H1 (cell line): Measurements from ENCODE around the gene STARD7.
A peak's percentile ranks its signal among the peaks of the same experiment; 100 is the strongest.

ENCODE experiments used
- CEBPB ChIP-seq: IDR thresholded peaks from 2 replicates; pipeline ENCODE4 v1.6.1; 2012; ENCODE audit warnings: low read depth, low read length
- EP300 ChIP-seq, 2 experiments: IDR thresholded peaks; 1 replicate in 1 of 2; 2 replicates in 1 of 2; pipeline ENCODE4 v1.6.1; 2011 to 2012; ENCODE audit warnings: low read depth in 2 of 2, low read length in 2 of 2, mild to moderate bottlenecking in 2 of 2, borderline replicate concordance in 1 of 2, inconsistent platforms in 1 of 2, moderate library complexity in 1 of 2
- KDM5A ChIP-seq: fragments of 200-600 bp; IDR thresholded peaks from 2 replicates; pipeline ENCODE4 v1.7.1; 2012; ENCODE audit warnings: mild to moderate bottlenecking, low read length, inconsistent platforms, mixed read lengths
- NRF1 ChIP-seq: IDR thresholded peaks from 2 replicates; pipeline ENCODE4 v1.6.1; 2011; ENCODE audit warnings: mild to moderate bottlenecking, low read depth, low read length, improper control_type of control experiment
- POLR2A ChIP-seq, 2 experiments: IDR thresholded peaks; 1 replicate in 1 of 2; 2 replicates in 1 of 2; pipeline ENCODE4 v1.6.1; 2011; ENCODE audit warnings: low read depth in 2 of 2, low read length in 2 of 2, mild to moderate bottlenecking in 2 of 2; ENCODE audit errors: control extremely low read depth in 1 of 2
- POLR2AphosphoS5 ChIP-seq: IDR thresholded peaks from 2 replicates; pipeline ENCODE4 v1.6.1; 2011; ENCODE audit warnings: low read depth, low read length
- SP2 ChIP-seq: IDR thresholded peaks from 2 replicates; pipeline ENCODE4 v1.6.1; 2012; ENCODE audit warnings: mild to moderate bottlenecking, low read length, inconsistent platforms
- ZNF274 ChIP-seq: IDR thresholded peaks from 2 replicates; pipeline ENCODE4 v1.7.0; 2012; ENCODE audit warnings: low read length, borderline replicate concordance; ENCODE audit errors: extremely low read depth
- TF ChIP-seq, protein P1 (sequence below), 3 experiments: IDR thresholded peaks; 1 replicate in 2 of 3; 2 replicates in 1 of 3; pipeline versions ENCODE4 v1.5.1 to v1.6.1; 2011; ENCODE audit warnings: low read length in 3 of 3, mild to moderate bottlenecking in 3 of 3, inconsistent platforms in 2 of 3, low read depth in 1 of 3, moderate library complexity in 1 of 3; ENCODE audit not compliant: insufficient read depth in 1 of 3; ENCODE audit errors: control extremely low read depth in 1 of 3
- TF ChIP-seq, protein P2 (sequence below): IDR thresholded peaks from 2 replicates; pipeline ENCODE4 v1.6.1; 2012; ENCODE audit warnings: low read length, inconsistent platforms
- TF ChIP-seq, protein P3 (sequence below): IDR thresholded peaks from 2 replicates; pipeline ENCODE4 v1.6.1; 2011; ENCODE audit warnings: low read length, improper control_type of control experiment

DNA sequence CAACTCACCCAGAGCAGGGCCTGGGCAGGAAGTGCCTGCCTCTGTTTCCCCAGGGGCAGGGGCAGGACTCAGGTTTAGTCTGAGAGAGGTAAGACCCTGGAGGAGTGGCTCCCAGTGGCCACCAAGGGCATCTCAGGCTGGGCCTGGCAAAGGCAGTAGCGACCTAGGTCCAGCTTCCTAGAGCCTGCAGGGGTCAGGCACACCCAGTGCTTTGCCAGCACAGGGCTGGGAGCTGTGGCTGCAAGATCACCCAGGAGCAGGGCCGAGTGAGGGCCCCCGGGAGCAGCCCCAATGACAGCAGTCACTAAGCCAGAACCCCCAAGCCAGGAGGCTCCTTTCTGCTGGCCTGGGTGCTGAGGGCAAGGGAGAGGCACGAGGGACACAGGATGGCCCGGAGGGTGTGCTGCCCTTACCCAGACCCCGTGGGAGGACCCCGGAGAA, 54.6 kb downstream of the STARD7 start:
- TF ChIP-seq ZNF274 (no peak), CEBPB (no peak), NRF1 (no peak), POLR2A (IDR thresholded peaks at IDR 0.05; ENCODE audit: control extremely low read depth in 1 of 2, low read depth in 2 of 2, low read length in 2 of 2) (no peak), POLR2AphosphoS5 (no peak), SP2 (no peak), EP300 (IDR thresholded peaks at IDR 0.05; ENCODE audit: borderline replicate concordance in 1 of 2, low read depth in 2 of 2, low read length in 2 of 2) (no peak), KDM5A (no peak)
- TF ChIP-seq, protein P1, sequence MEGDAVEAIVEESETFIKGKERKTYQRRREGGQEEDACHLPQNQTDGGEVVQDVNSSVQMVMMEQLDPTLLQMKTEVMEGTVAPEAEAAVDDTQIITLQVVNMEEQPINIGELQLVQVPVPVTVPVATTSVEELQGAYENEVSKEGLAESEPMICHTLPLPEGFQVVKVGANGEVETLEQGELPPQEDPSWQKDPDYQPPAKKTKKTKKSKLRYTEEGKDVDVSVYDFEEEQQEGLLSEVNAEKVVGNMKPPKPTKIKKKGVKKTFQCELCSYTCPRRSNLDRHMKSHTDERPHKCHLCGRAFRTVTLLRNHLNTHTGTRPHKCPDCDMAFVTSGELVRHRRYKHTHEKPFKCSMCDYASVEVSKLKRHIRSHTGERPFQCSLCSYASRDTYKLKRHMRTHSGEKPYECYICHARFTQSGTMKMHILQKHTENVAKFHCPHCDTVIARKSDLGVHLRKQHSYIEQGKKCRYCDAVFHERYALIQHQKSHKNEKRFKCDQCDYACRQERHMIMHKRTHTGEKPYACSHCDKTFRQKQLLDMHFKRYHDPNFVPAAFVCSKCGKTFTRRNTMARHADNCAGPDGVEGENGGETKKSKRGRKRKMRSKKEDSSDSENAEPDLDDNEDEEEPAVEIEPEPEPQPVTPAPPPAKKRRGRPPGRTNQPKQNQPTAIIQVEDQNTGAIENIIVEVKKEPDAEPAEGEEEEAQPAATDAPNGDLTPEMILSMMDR (IDR thresholded peaks at IDR 0.05; ENCODE audit: control extremely low read depth in 1 of 3, insufficient read depth in 1 of 3, low read depth in 1 of 3, low read length in 3 of 3): peak in 2 of 3 experiments; percentile 35 to 43; a peak in 3 of 4 replicates
- TF ChIP-seq, protein P2, sequence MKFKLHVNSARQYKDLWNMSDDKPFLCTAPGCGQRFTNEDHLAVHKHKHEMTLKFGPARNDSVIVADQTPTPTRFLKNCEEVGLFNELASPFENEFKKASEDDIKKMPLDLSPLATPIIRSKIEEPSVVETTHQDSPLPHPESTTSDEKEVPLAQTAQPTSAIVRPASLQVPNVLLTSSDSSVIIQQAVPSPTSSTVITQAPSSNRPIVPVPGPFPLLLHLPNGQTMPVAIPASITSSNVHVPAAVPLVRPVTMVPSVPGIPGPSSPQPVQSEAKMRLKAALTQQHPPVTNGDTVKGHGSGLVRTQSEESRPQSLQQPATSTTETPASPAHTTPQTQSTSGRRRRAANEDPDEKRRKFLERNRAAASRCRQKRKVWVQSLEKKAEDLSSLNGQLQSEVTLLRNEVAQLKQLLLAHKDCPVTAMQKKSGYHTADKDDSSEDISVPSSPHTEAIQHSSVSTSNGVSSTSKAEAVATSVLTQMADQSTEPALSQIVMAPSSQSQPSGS: no peak
- TF ChIP-seq, protein P3, sequence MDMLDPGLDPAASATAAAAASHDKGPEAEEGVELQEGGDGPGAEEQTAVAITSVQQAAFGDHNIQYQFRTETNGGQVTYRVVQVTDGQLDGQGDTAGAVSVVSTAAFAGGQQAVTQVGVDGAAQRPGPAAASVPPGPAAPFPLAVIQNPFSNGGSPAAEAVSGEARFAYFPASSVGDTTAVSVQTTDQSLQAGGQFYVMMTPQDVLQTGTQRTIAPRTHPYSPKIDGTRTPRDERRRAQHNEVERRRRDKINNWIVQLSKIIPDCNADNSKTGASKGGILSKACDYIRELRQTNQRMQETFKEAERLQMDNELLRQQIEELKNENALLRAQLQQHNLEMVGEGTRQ: no peak
